Endothelial cell of umbilical vein (primary cell): ENCODE results near the gene DHRS12.
A peak's percentile ranks its signal among the peaks of the same experiment; 100 is the strongest.

Experiments
- CTCF ChIP-seq, 2 donors: IDR thresholded peaks; 1 replicate in 1 of 2; 2 replicates in 1 of 2; pipeline ENCODE4 v1.5.1; 2011; ENCODE audit warnings: low read length in 2 of 2, mild to moderate bottlenecking in 2 of 2, moderate library complexity in 2 of 2, control low read depth in 1 of 2, inconsistent platforms in 1 of 2, low read depth in 1 of 2; ENCODE audit not compliant: insufficient read depth in 1 of 2; ENCODE audit errors: extremely low read depth in 1 of 2
- EZH2 ChIP-seq: IDR thresholded peaks from 2 replicates; pipeline ENCODE4 v1.6.1; 2012; ENCODE audit warnings: borderline replicate concordance, low read depth, mild to moderate bottlenecking, moderate library complexity, low read length, inconsistent platforms; ENCODE audit not compliant: severe bottlenecking
- MYC ChIP-seq: IDR thresholded peaks from one replicate; pipeline ENCODE4 v1.6.1; 2011; ENCODE audit warnings: mild to moderate bottlenecking, low read depth, low read length
- POLR2A ChIP-seq: IDR thresholded peaks from 2 replicates; pipeline ENCODE4 v1.6.1; 2012; ENCODE audit warnings: low read depth, mild to moderate bottlenecking, control low read depth, low read length

GRCh38 chr13:51849145-51850101 lies 45.5 kb upstream of the DHRS12 start:
- no peak for TF ChIP-seq EZH2
- TF ChIP-seq CTCF (IDR thresholded peaks at IDR 0.05; ENCODE audit: extremely low read depth in 1 of 2, insufficient read depth in 1 of 2, low read depth in 1 of 2, low read length in 2 of 2) = peak; percentile 54 to 57
- no peak for TF ChIP-seq POLR2A
- no peak for TF ChIP-seq MYC
